ENCODE data around the gene APOBEC3B. TPM values are rescaled to one million over a fixed set of nuclear protein-coding genes. Genes with fewer than 3 reads are reported as not detected.
"Not testable (repeated sequence)": the region's sequence is repeated elsewhere in the genome, so short reads cannot be mapped to it uniquely, and the experiment has no call there.

Gene APOBEC3B
- total and polyA plus RNA-seq, 2 donors (not counting 3 experiments of a cell fraction or from before 2014, with no cell fraction given), result 10.3 to 19.9 TPM

GRCh38 chr22:38944653-38945052, 37.5 kb upstream of the APOBEC3B start:
- Histone ChIP-seq H4K20me1 (replicated peaks; ENCODE audit: control insufficient read depth, extremely low read depth, insufficient read depth, low read length) (no peaks in the 10 kb centered on the region), H3K4me3 (replicated peaks in 1 of 3; ENCODE audit: insufficient read depth in 1 of 3, low read depth in 1 of 3, low read length in 3 of 3) (no peak overlapping the region), H2AFZ (ENCODE audit: low read depth, low read length) (no peak overlapping the region), H3K79me2 (ENCODE audit: control insufficient read depth, insufficient read depth, low read length) (no peaks in the 10 kb centered on the region), H3K4me2 (ENCODE audit: insufficient read depth, low read length) (no peak overlapping the region), H3K9me3 (replicated peaks; ENCODE audit: control insufficient read depth, insufficient read depth, low read length) (no peaks in the 10 kb centered on the region), H3K36me3 (ENCODE audit: control insufficient read depth in 2 of 2, extremely low read depth in 1 of 2, insufficient read depth in 2 of 2, low read length in 2 of 2) (no peaks in the 10 kb centered on the region), H3K9ac (replicated peaks; ENCODE audit: extremely low read depth, insufficient read depth, low read length) (no peak overlapping the region), H3K9me1 (replicated peaks; ENCODE audit: control insufficient read depth, extremely low read depth, insufficient read depth, low read length) (no peaks in the 10 kb centered on the region), H3K27me3 (ENCODE audit: control insufficient read depth in 2 of 2, insufficient read depth in 2 of 2, low read length in 2 of 2) (peaks cover 2 to 8% of the 10 kb centered on the region in 2 experiments), H3K4me1 (ENCODE audit: control insufficient read depth, extremely low read depth, insufficient read depth, low read length) (no peaks in the 10 kb centered on the region), H3K27ac (ENCODE audit: insufficient read depth, low read depth, low read length) (no peak overlapping the region)
- dilution Hi-C loops (cut with MboI; ENCODE audit: extremely low pct_ligation_motif_present, low sequenced_read_pairs) (no loop called here), intact Hi-C loops (cut with micrococcal nuclease) (no loop called here)
- BruUV-seq (replicated peaks), result no TSS peak
- FAIRE-seq, result no peak
- no peak for TF ChIP-seq POLR2A (IDR thresholded peaks at IDR 0.05; ENCODE audit: low read depth, low read length)
- no peak for TF ChIP-seq JUN (IDR thresholded peaks at IDR 0.05; ENCODE audit: borderline replicate concordance, insufficient read depth, insufficient read length, low read depth)
- TF ChIP-seq FOS (IDR thresholded peaks at IDR 0.05; ENCODE audit: borderline replicate concordance, insufficient read depth, low read length), result no peak
- no peak for TF ChIP-seq EZH2 (IDR thresholded peaks at IDR 0.05; ENCODE audit: borderline replicate concordance, low read depth, low read length, severe bottlenecking)
- no peak for TF ChIP-seq POLR2AphosphoS5 (IDR thresholded peaks at IDR 0.05; ENCODE audit: insufficient read depth, low read depth, low read length)
- TF ChIP-seq, protein P1, sequence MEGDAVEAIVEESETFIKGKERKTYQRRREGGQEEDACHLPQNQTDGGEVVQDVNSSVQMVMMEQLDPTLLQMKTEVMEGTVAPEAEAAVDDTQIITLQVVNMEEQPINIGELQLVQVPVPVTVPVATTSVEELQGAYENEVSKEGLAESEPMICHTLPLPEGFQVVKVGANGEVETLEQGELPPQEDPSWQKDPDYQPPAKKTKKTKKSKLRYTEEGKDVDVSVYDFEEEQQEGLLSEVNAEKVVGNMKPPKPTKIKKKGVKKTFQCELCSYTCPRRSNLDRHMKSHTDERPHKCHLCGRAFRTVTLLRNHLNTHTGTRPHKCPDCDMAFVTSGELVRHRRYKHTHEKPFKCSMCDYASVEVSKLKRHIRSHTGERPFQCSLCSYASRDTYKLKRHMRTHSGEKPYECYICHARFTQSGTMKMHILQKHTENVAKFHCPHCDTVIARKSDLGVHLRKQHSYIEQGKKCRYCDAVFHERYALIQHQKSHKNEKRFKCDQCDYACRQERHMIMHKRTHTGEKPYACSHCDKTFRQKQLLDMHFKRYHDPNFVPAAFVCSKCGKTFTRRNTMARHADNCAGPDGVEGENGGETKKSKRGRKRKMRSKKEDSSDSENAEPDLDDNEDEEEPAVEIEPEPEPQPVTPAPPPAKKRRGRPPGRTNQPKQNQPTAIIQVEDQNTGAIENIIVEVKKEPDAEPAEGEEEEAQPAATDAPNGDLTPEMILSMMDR (IDR thresholded peaks at IDR 0.05; ENCODE audit: extremely low read depth in 1 of 2, insufficient read depth in 1 of 2, low read depth in 1 of 2, low read length in 2 of 2), result no peak
- TF ChIP-seq GATA2 (IDR thresholded peaks at IDR 0.05; ENCODE audit: insufficient read depth, insufficient read length, low read depth, low read length), result no peak
- TF ChIP-seq, protein P2, sequence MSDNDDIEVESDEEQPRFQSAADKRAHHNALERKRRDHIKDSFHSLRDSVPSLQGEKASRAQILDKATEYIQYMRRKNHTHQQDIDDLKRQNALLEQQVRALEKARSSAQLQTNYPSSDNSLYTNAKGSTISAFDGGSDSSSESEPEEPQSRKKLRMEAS (IDR thresholded peaks at IDR 0.05; ENCODE audit: insufficient read depth, insufficient read length), result no peak
- no peak for TF ChIP-seq MYC (IDR thresholded peaks at IDR 0.05; ENCODE audit: low read depth, low read length)
- DNase-seq (ENCODE audit: low read depth, low spot score), result no peak
- ChIA-PET POLR2A (no interaction called here), CTCF (interaction anchor here (0.6 to 1.0 kb wide), 2 partner anchors 17 to 534 kb away, joined by 3 read pairs; no protein-coding TSS in a partner anchor)

GRCh38 chr22:38945706-38946338, 36.3 kb upstream of the APOBEC3B start:
- POLR2A ChIA-PET; FAIRE-seq; dilution Hi-C loops (cut with MboI; ENCODE audit: extremely low pct_ligation_motif_present, low sequenced_read_pairs); CTCF ChIA-PET; H3K9ac ChIP-seq (replicated peaks; ENCODE audit: extremely low read depth, insufficient read depth, low read length); H2AFZ ChIP-seq (ENCODE audit: low read depth, low read length); H3K9me1 ChIP-seq (replicated peaks; ENCODE audit: control insufficient read depth, extremely low read depth, insufficient read depth, low read length); H3K9me3 ChIP-seq (replicated peaks; ENCODE audit: control insufficient read depth, insufficient read depth, low read length); DNase-seq (ENCODE audit: low read depth, low spot score); BruUV-seq (replicated peaks); H3K4me1 ChIP-seq (ENCODE audit: control insufficient read depth, extremely low read depth, insufficient read depth, low read length); H3K27ac ChIP-seq (ENCODE audit: insufficient read depth, low read depth, low read length); H3K4me3 ChIP-seq (replicated peaks in 1 of 3; ENCODE audit: insufficient read depth in 1 of 3, low read depth in 1 of 3, low read length in 3 of 3); H3K4me2 ChIP-seq (ENCODE audit: insufficient read depth, low read length); H3K36me3 ChIP-seq (ENCODE audit: control insufficient read depth in 2 of 2, extremely low read depth in 1 of 2, insufficient read depth in 2 of 2, low read length in 2 of 2); H3K27me3 ChIP-seq (ENCODE audit: control insufficient read depth in 2 of 2, insufficient read depth in 2 of 2, low read length in 2 of 2); H3K79me2 ChIP-seq (ENCODE audit: control insufficient read depth, insufficient read depth, low read length); intact Hi-C loops (cut with micrococcal nuclease); H4K20me1 ChIP-seq (replicated peaks; ENCODE audit: control insufficient read depth, extremely low read depth, insufficient read depth, low read length): not testable (repeated sequence)
